Trophoblast cell (in vitro differentiated cells and primary cell): Measurements from ENCODE around the gene AMDHD2.

Experiments used
- DNase-seq, 2 donors: peaks; one replicate each; pipeline ENCODE4 v3.0.0-alpha.2; 2016
- H2AFZ ChIP-seq: 2 replicates; pipeline ENCODE4 v1.6.1; 2013; ENCODE audit warnings: low read length, moderate library complexity, mild to moderate bottlenecking; ENCODE audit not compliant: insufficient read depth, poor library complexity
- H2AK5ac ChIP-seq: 2 replicates; pipeline ENCODE4 v1.6.1; 2013; ENCODE audit warnings: mild to moderate bottlenecking, low read length
- H2BK120ac ChIP-seq: 2 replicates; pipeline ENCODE4 v1.6.1; 2013; ENCODE audit warnings: low read length, mild to moderate bottlenecking, moderate library complexity; ENCODE audit not compliant: insufficient read depth, poor library complexity
- H2BK12ac ChIP-seq: 2 replicates; pipeline ENCODE4 v1.6.1; 2013; ENCODE audit warnings: mild to moderate bottlenecking, low read length, moderate library complexity
- H2BK5ac ChIP-seq: 2 replicates; pipeline ENCODE4 v1.6.1; 2013; ENCODE audit warnings: low read length, low read depth, moderate library complexity, mild to moderate bottlenecking; ENCODE audit not compliant: poor library complexity
- H3K14ac ChIP-seq: 2 replicates; pipeline ENCODE4 v1.6.1; 2013; ENCODE audit warnings: mild to moderate bottlenecking, low read length
- H3K18ac ChIP-seq: 2 replicates; pipeline ENCODE4 v1.6.1; 2013; ENCODE audit warnings: mild to moderate bottlenecking, low read length
- H3K23ac ChIP-seq: 2 replicates; pipeline ENCODE4 v1.6.1; 2013; ENCODE audit warnings: low read length
- H3K27ac ChIP-seq: 2 replicates; pipeline ENCODE4 v1.5.1; 2013; ENCODE audit warnings: low read depth, mild to moderate bottlenecking, inconsistent platforms, low read length, moderate library complexity
- H3K27me3 ChIP-seq: 2 replicates; pipeline ENCODE4 v1.6.1; 2013; ENCODE audit warnings: inconsistent platforms, mild to moderate bottlenecking, low read length, moderate library complexity; ENCODE audit not compliant: insufficient read depth
- H3K36me3 ChIP-seq, 2 experiments: 1 replicate in 1 of 2; 2 replicates in 1 of 2; pipeline ENCODE4 v1.6.1; 2013; ENCODE audit warnings: low read length in 2 of 2, mild to moderate bottlenecking in 2 of 2, moderate library complexity in 1 of 2; ENCODE audit not compliant: insufficient read depth in 2 of 2, control insufficient read depth in 1 of 2
- H3K4ac ChIP-seq: 2 replicates; pipeline ENCODE4 v1.6.1; 2013; ENCODE audit warnings: low read depth, mild to moderate bottlenecking, low read length, moderate library complexity
- H3K4me1 ChIP-seq, 2 experiments: 1 replicate in 1 of 2; 2 replicates in 1 of 2; pipeline ENCODE4 v1.6.1; 2013; ENCODE audit warnings: low read length in 2 of 2, mild to moderate bottlenecking in 2 of 2, moderate library complexity in 1 of 2; ENCODE audit not compliant: insufficient read depth in 2 of 2, control insufficient read depth in 1 of 2
- H3K4me2 ChIP-seq: 2 replicates; pipeline ENCODE4 v1.6.1; 2013; ENCODE audit warnings: inconsistent platforms, mild to moderate bottlenecking, low read length, moderate library complexity
- H3K4me3 ChIP-seq: 2 replicates; pipeline ENCODE4 v1.5.1; 2013; ENCODE audit warnings: mild to moderate bottlenecking, low read depth, low read length, inconsistent platforms
- H3K79me1 ChIP-seq: one replicate; pipeline ENCODE4 v1.6.1; 2013; ENCODE audit warnings: low read length
- H3K79me2 ChIP-seq: 2 replicates; pipeline ENCODE4 v1.6.1; 2013; ENCODE audit warnings: low read length, mild to moderate bottlenecking; ENCODE audit not compliant: control insufficient read depth, insufficient read depth, poor library complexity
- H3K9ac ChIP-seq: 2 replicates; pipeline ENCODE4 v1.6.1; 2013; ENCODE audit warnings: mild to moderate bottlenecking, low read length
- H3K9me3 ChIP-seq: 2 replicates; pipeline ENCODE4 v1.6.1; 2013; ENCODE audit warnings: low read depth, mild to moderate bottlenecking, control low read depth, inconsistent platforms, low read length; ENCODE audit not compliant: insufficient read depth
- H4K12ac ChIP-seq: 2 replicates; pipeline ENCODE4 v1.6.1; 2013; ENCODE audit warnings: low read depth, mild to moderate bottlenecking, low read length, moderate library complexity
- H4K8ac ChIP-seq: 2 replicates; pipeline ENCODE4 v1.6.1; 2013; ENCODE audit warnings: low read depth, mild to moderate bottlenecking, low read length, moderate library complexity
- H4K91ac ChIP-seq: one replicate; pipeline ENCODE4 v1.6.1; 2013; ENCODE audit warnings: low read depth, mild to moderate bottlenecking, low read length, moderate library complexity
- WGBS: extraction: QIAGEN DNeasy Blood & Tissue Kit; methylation state at CpG from one replicate; pipeline ENCODE4 v1.1.7; 2013; ENCODE audit warnings: missing lambda C conversion rate; ENCODE audit not compliant: insufficient read length, insufficient coverage; ENCODE audit errors: extremely low coverage; 5-methylcytosine and 5-hydroxymethylcytosine counted together

Gene AMDHD2

DNA sequence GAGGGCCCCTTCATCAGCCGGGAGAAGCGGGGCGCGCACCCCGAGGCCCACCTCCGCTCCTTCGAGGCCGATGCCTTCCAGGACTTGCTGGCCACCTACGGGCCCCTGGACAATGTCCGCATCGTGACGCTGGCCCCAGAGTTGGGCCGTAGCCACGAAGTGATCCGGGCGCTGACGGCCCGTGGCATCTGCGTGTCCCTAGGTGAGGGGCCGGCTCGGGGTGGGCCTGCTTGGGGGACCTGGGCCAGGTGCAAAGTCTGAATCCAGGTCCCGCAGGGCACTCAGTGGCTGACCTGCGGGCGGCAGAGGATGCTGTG lies 7.6 kb downstream of the AMDHD2 start:
- Histone ChIP-seq H4K8ac (no peak overlapping the region), H3K14ac (no peak overlapping the region), H3K27me3 (no peaks in the 10 kb centered on the region), H4K91ac (no peak overlapping the region), H2AFZ (no peak overlapping the region), H3K18ac (no peak overlapping the region), H3K79me2 (peaks cover 3% of the 10 kb centered on the region), H3K9me3 (no peaks in the 10 kb centered on the region), H3K4ac (no peak overlapping the region), H2AK5ac (no peak overlapping the region), H3K36me3 (peaks cover 64 to 67% of the 10 kb centered on the region in 2 experiments), H3K27ac (no peak overlapping the region), H3K4me3 (no peak overlapping the region), H3K23ac (no peak overlapping the region), H2BK120ac (no peak overlapping the region), H3K9ac (no peak overlapping the region), H2BK12ac (no peak overlapping the region), H3K79me1 (peaks cover 11% of the 10 kb centered on the region), H3K4me2 (no peak overlapping the region), H4K12ac (no peak overlapping the region), H3K4me1 (peaks cover 4 to 7% of the 10 kb centered on the region in 2 experiments), H2BK5ac (no peak overlapping the region)
- WGBS: no CpG with 5 or more reads among the region's 24 CpGs
- DNase-seq: no peak

DNA sequence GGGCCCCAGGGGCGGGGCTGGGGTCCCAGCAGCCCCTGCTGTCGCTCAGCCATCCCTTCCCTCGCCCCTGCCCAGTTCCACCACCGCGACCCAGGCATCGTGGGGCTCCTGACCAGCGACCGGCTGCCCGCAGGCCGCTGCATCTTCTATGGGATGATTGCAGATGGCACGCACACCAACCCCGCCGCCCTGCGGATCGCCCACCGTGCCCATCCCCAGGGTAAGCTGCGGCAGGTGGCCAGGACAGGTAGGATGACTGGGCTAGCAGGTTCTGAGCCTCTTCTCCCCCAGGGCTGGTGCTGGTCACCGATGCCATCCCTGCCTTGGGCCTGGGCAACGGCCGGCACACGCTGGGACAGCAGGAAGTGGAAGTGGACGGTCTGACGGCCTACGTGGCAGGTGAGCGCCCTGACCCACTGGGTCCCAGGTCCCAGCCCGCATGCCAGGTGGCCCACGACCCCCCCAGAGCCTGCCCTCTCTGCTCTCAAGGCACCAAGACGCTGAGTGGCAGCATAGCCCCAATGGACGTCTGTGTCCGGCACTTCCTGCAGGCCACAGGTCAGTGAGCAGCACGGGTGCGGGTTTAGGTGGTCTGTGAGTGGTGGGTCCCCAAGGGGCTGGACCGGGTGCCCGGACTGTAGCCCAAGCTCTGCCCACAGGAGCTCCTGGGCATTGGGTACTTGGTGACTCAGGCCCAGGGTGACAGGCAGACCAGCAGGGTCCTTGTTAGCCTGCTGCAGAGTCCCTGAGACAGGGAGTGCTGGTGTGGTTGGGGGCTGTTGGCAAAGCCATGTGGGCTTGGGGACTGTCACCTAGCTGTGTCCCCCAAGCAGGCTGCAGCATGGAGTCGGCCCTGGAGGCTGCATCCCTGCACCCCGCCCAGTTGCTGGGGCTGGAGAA lies 8.2 kb downstream of the AMDHD2 start:
- Histone ChIP-seq H3K27me3 (no peaks in the 10 kb centered on the region), H2AK5ac (no peak overlapping the region), H4K8ac (no peak overlapping the region), H3K4me1 (peaks cover 5 to 9% of the 10 kb centered on the region in 2 experiments), H3K4ac (no peak overlapping the region), H2BK5ac (no peak overlapping the region), H3K9me3 (no peaks in the 10 kb centered on the region), H3K36me3 (peaks cover 59 to 63% of the 10 kb centered on the region in 2 experiments), H3K9ac (no peak overlapping the region), H3K18ac (no peak overlapping the region), H2BK12ac (no peak overlapping the region), H2AFZ (no peak overlapping the region), H4K12ac (no peak overlapping the region), H3K79me1 (peaks cover 12% of the 10 kb centered on the region), H3K4me3 (no peak overlapping the region), H4K91ac (no peak overlapping the region), H2BK120ac (no peak overlapping the region), H3K14ac (no peak overlapping the region), H3K23ac (no peak overlapping the region), H3K27ac (no peak overlapping the region), H3K79me2 (peaks cover 3% of the 10 kb centered on the region), H3K4me2 (no peak overlapping the region)
- no peak for DNase-seq
- no CpG with 5 or more reads among the region's 36 CpGs for WGBS

DNA sequence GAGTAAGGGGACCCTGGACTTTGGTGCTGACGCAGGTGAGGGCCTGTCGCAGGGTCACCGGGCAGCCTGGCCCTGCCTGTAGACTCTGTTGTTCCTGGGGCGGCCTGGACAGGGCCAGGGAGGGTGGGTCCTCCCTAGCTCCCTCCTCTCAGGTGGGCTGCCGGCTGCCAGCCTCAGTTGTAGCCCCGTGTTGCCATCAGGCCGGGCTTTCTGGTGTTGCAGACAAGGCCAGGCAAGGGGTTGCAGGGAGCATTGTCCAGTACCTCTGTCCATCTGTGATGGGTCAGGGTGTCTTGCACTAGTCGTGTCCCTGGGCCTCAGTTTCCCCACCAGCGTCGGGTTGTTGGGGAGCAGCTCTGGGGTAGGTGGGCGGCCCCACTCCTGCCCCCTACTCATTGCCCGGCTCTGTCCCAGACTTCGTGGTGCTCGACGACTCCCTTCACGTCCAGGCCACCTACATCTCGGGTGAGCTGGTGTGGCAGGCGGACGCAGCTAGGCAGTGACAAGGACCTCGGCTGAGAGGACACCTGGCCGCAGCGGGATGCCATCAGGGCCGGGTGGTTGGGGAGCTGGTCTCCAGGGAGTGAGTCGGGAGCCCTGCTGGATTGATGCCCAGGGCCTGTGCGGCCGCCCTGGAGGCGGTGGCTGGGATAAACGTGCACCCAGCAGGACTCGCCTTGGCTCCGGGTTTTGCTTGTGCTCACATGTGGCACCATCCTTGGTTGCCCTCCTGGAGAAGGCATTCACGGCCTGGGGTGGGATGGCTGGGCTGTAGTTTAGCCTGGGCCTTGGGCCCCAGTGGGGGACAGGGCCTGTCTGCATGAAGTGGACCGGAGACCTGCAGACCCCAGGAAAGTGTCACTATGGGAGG lies 9.1 kb downstream of the AMDHD2 start:
- Histone ChIP-seq H3K79me1 (peaks cover 12% of the 10 kb centered on the region), H3K4me1 (peaks cover 5 to 9% of the 10 kb centered on the region in 2 experiments)

DNA sequence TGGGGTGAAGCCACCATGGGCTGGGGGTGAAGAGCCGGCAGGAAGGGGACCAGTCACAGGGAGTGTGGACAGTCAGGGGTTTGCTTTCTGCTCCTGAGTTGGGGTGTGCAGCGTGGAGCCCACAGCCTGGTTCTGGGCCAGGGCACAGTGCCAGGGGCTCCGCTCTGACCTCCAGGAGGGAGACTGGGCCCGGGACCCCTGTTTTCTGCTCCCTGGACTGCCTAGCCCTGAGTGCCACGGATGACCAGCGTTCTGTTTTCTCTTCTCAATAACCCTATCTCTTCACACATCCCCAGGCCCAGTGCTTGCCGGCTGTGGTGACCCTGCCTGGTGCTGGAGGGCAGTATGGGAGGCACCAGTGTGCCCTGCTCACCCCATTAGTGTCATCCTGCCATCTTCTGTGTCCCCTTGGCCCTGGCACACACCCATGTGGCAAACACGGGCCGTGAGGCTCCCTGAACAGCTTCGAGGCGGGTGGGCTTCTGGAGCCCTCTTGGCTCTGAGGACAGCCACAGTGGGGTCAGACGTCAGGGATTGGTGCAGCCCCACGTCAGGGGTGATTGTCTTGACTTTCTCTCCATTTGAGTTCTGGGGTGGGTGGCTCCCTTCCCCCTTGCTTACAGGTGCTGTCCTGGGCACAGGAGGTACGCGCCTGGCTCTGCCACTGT lies 9.9 kb downstream of the AMDHD2 start:
- no peak overlapping the region for H3K4me2 ChIP-seq
- H2BK5ac ChIP-seq: no peak overlapping the region
- no CpG with 5 or more reads among the region's 15 CpGs for WGBS

More for the DNA sequence above, 9.1 kb downstream of the AMDHD2 start:
- H2AK5ac ChIP-seq: no peak overlapping the region
- no peak overlapping the region for H3K4me3 ChIP-seq
- DNase-seq: no peak
- no peak overlapping the region for H2BK120ac ChIP-seq
- H3K79me2 ChIP-seq: peaks cover 3% of the 10 kb centered on the region
- no peak overlapping the region for H3K27ac ChIP-seq
- H4K12ac ChIP-seq: no peak overlapping the region
- no peak overlapping the region for H2BK5ac ChIP-seq
- H3K27me3 ChIP-seq: no peaks in the 10 kb centered on the region
- no peak overlapping the region for H3K23ac ChIP-seq
- no peak overlapping the region for H3K18ac ChIP-seq
- H3K9me3 ChIP-seq: no peaks in the 10 kb centered on the region
- H3K14ac ChIP-seq: no peak overlapping the region
- H3K4me2 ChIP-seq: no peak overlapping the region
- no peak overlapping the region for H4K8ac ChIP-seq
- H2AFZ ChIP-seq: no peak overlapping the region
- no peak overlapping the region for H3K9ac ChIP-seq
- H3K4ac ChIP-seq: no peak overlapping the region
- H2BK12ac ChIP-seq: no peak overlapping the region
- H3K36me3 ChIP-seq: peaks cover 53 to 54% of the 10 kb centered on the region in 2 experiments
- H4K91ac ChIP-seq: no peak overlapping the region
- no CpG with 5 or more reads among the region's 32 CpGs for WGBS

More for the DNA sequence above, 9.9 kb downstream of the AMDHD2 start:
- DNase-seq: no peak
- no peak overlapping the region for H3K18ac ChIP-seq
- H2AFZ ChIP-seq: no peak overlapping the region
- H3K4ac ChIP-seq: no peak overlapping the region
- H3K27ac ChIP-seq: no peak overlapping the region
- H2AK5ac ChIP-seq: no peak overlapping the region
- H3K27me3 ChIP-seq: no peaks in the 10 kb centered on the region
- no peak overlapping the region for H4K91ac ChIP-seq
- no peak overlapping the region for H2BK12ac ChIP-seq
- no peak overlapping the region for H4K12ac ChIP-seq
- peaks cover 12% of the 10 kb centered on the region for H3K79me1 ChIP-seq
- H3K36me3 ChIP-seq: peaks cover 49% of the 10 kb centered on the region in 2 experiments
- peaks cover 5 to 9% of the 10 kb centered on the region in 2 experiments for H3K4me1 ChIP-seq
- no peaks in the 10 kb centered on the region for H3K9me3 ChIP-seq
- no peak overlapping the region for H3K4me3 ChIP-seq
- H3K9ac ChIP-seq: no peak overlapping the region
- H4K8ac ChIP-seq: no peak overlapping the region
- no peak overlapping the region for H3K14ac ChIP-seq
- no peak overlapping the region for H2BK120ac ChIP-seq
- peaks cover 3% of the 10 kb centered on the region for H3K79me2 ChIP-seq
- no peak overlapping the region for H3K23ac ChIP-seq
